NCI-H1436 treated with DMSO at 0.1 percent for 48 hours (cell line): Measurements from ENCODE around the gene KCND3.
"Not testable (repeated sequence)": the region's sequence is repeated elsewhere in the genome, so short reads cannot be mapped to it uniquely, and the experiment has no call there.

ENCODE experiments used
- DNase-seq: peaks from one replicate; lab custom pipeline; 2025; lab: John Stamatoyannopoulos, UW

KCND3 gene

GRCh38 chr1:111775966-111776365, 213.5 kb downstream of the KCND3 start:
- no peak for DNase-seq

GRCh38 chr1:111770916-111771315, 218.6 kb downstream of the KCND3 start:
- no peak for DNase-seq

GRCh38 chr1:111769517-111770146, 219.8 kb downstream of the KCND3 start:
- no peak for DNase-seq

GRCh38 chr1:111768625-111769024, 220.8 kb downstream of the KCND3 start:
- no peak for DNase-seq

- no peak for DNase-seq
Measured at GRCh38 chr1:111768023-111768422, 221.4 kb downstream of the KCND3 start.

GRCh38 chr1:111762332-111762731, 227.1 kb downstream of the KCND3 start:
- DNase-seq = no peak

- no peak for DNase-seq
Measured at GRCh38 chr1:111761717-111762116, 227.8 kb downstream of the KCND3 start.

- no peak for DNase-seq
Measured at GRCh38 chr1:111758373-111758772, 231.1 kb downstream of the KCND3 start.

- DNase-seq = no peak
Measured at GRCh38 chr1:111756124-111756513, 233.3 kb downstream of the KCND3 start.

GRCh38 chr1:111755331-111756123, 233.9 kb downstream of the KCND3 start, which contains the start of gene DDX20:
Gene DDX20 (plus strand): TSS chr1:111755901. CDS start chr1:111755925, 24 bp downstream.
- DNase-seq = peak; percentile 88

GRCh38 chr1:111754984-111755330, 234.5 kb downstream of the KCND3 start:
- peak; percentile 55 for DNase-seq

- no peak for DNase-seq
Measured at GRCh38 chr1:111751906-111752575, 237.4 kb downstream of the KCND3 start.

- no peak for DNase-seq
Measured at GRCh38 chr1:111750856-111751255, 238.6 kb downstream of the KCND3 start.

GRCh38 chr1:111749628-111750027, 239.8 kb downstream of the KCND3 start:
- no peak for DNase-seq

GRCh38 chr1:111747947-111748346, 241.5 kb downstream of the KCND3 start:
- DNase-seq = no peak

GRCh38 chr1:111747282-111747734, 242.2 kb downstream of the KCND3 start:
- DNase-seq = no peak

GRCh38 chr1:111746614-111746999, 242.9 kb downstream of the KCND3 start:
- DNase-seq = no peak

GRCh38 chr1:111745675-111746613, 243.5 kb downstream of the KCND3 start:
- no peak for DNase-seq

- DNase-seq = no peak
Measured at GRCh38 chr1:111743679-111744101, 245.8 kb downstream of the KCND3 start.

GRCh38 chr1:111742938-111743549, 246.4 kb downstream of the KCND3 start:
- DNase-seq = no peak

GRCh38 chr1:111742292-111742691, 247.2 kb downstream of the KCND3 start:
- not testable (repeated sequence) for DNase-seq
